Skeletal muscle cell (primary cell): Measurements from ENCODE around the gene SMG5.

Experiments
- DNase-seq: peaks from one replicate; pipeline ENCODE4 v3.0.0-alpha.2; 2010; ENCODE audit warnings: low read depth
- H3K4me3 ChIP-seq: 2 replicates; pipeline ENCODE4 v1.5.1; 2011; ENCODE audit warnings: low read depth, mild to moderate bottlenecking, control low read depth, low read length, moderate library complexity

SMG5 gene

GRCh38 chr1:156281693-156282478 lies 739 bp downstream of the SMG5 start:
- DNase-seq: no peak
- peak overlapping the region; percentile 69 for H3K4me3 ChIP-seq

GRCh38 chr1:156281281-156281680 lies 1.3 kb downstream of the SMG5 start:
- DNase-seq: no peak
- H3K4me3 ChIP-seq: peak overlapping the region; percentile 69

- no peak overlapping the region for H3K4me3 ChIP-seq
- no peak for DNase-seq
Observed at GRCh38 chr1:156279837-156280236, 2.8 kb downstream of the SMG5 start.

GRCh38 chr1:156276966-156277381 lies 5.7 kb downstream of the SMG5 start:
- DNase-seq: no peak
- H3K4me3 ChIP-seq: no peak overlapping the region

- no peak overlapping the region for H3K4me3 ChIP-seq
- DNase-seq: no peak
Observed at GRCh38 chr1:156276532-156276931, 6.1 kb downstream of the SMG5 start.

GRCh38 chr1:156270314-156270713 lies 12.3 kb downstream of the SMG5 start:
- no peak overlapping the region for H3K4me3 ChIP-seq

GRCh38 chr1:156268336-156268735 lies 14.3 kb downstream of the SMG5 start:
- no peak for DNase-seq
- no peak overlapping the region for H3K4me3 ChIP-seq

More at GRCh38 chr1:156270314-156270713, 12.3 kb downstream of the SMG5 start:
- DNase-seq: no peak

- no peak for DNase-seq
- H3K4me3 ChIP-seq: no peak overlapping the region
Observed at GRCh38 chr1:156266051-156266450, 16.6 kb downstream of the SMG5 start.

GRCh38 chr1:156263288-156263655 lies 19.4 kb downstream of the SMG5 start:
- no peak overlapping the region for H3K4me3 ChIP-seq
- no peak for DNase-seq

- DNase-seq: no peak
- H3K4me3 ChIP-seq: no peak overlapping the region
Observed at GRCh38 chr1:156262461-156263287, 20.0 kb downstream of the SMG5 start.

- DNase-seq: no peak
- no peak overlapping the region for H3K4me3 ChIP-seq
Observed at GRCh38 chr1:156260896-156261295, 21.7 kb downstream of the SMG5 start.

- DNase-seq: no peak
- H3K4me3 ChIP-seq: no peak overlapping the region
Observed at GRCh38 chr1:156259805-156260204, 22.8 kb downstream of the SMG5 start.

- DNase-seq: no peak
- no peak overlapping the region for H3K4me3 ChIP-seq
Observed at GRCh38 chr1:156258859-156259258, 23.8 kb downstream of the SMG5 start.

- no peak overlapping the region for H3K4me3 ChIP-seq
- no peak for DNase-seq
Observed at GRCh38 chr1:156257711-156258110, 24.9 kb downstream of the SMG5 start.

- no peak overlapping the region for H3K4me3 ChIP-seq
Observed at GRCh38 chr1:156253634-156254033, 29.0 kb downstream of the SMG5 start.

GRCh38 chr1:156251527-156251926 lies 31.1 kb downstream of the SMG5 start:
- no peak overlapping the region for H3K4me3 ChIP-seq
- DNase-seq: no peak

More at GRCh38 chr1:156253634-156254033, 29.0 kb downstream of the SMG5 start:
- DNase-seq: no peak

GRCh38 chr1:156249593-156249992 lies 33.0 kb downstream of the SMG5 start:
- no peak for DNase-seq
- no peak overlapping the region for H3K4me3 ChIP-seq

- H3K4me3 ChIP-seq: no peak overlapping the region
- no peak for DNase-seq
Observed at GRCh38 chr1:156248323-156248683, 34.3 kb downstream of the SMG5 start.

- no peak for DNase-seq
- H3K4me3 ChIP-seq: no peak within 1 kb of the TSS
Observed at GRCh38 chr1:156247460-156248322, 34.9 kb downstream of the SMG5 start, which contains the start of gene PAQR6. PAQR6 (minus strand) TSS chr1:156248056; CDS start chr1:156246731, 1,325 bp downstream.
